Activated T-cell treated with anti-CD3 and anti-CD28 coated beads, Interleukin-2, amount 50 U/mL, for 72 hours (primary cell): ENCODE results near the gene CLUH. TPM values are rescaled to one million over a fixed set of nuclear protein-coding genes. Genes with fewer than 3 reads are reported as not detected.

Experiments used
- ATAC-seq, 2 donors: fragments of 150-1000 bp; cut with Tn5 transposase; replicated peaks in 1 of 2; 2 replicates each; pipeline ENCODE4 v1.10.0; 2021; ENCODE audit warnings: moderate library complexity in 2 of 2, mild to moderate bottlenecking in 1 of 2
- DNase-seq, 2 donors: peaks; one replicate each; pipeline ENCODE4 v3.0.0; 2021 to 2022; ENCODE audit warnings: mixed read lengths in 1 of 2
- H3K27ac Mint-ChIP-seq: one replicate; pipeline ENCODE4 v1.8.0; 2022; ENCODE audit warnings: mild to moderate bottlenecking, moderate library complexity, mixed read lengths
- H3K27me3 Mint-ChIP-seq: one replicate; pipeline ENCODE4 v1.8.0; 2022; ENCODE audit warnings: low read depth, mixed read lengths
- H3K36me3 Mint-ChIP-seq, 2 donors: one replicate each; pipeline ENCODE4 v1.8.0; 2022; ENCODE audit warnings: mixed read lengths in 2 of 2, mild to moderate bottlenecking in 1 of 2; ENCODE audit not compliant: insufficient read depth in 2 of 2
- H3K4me1 Mint-ChIP-seq: one replicate; pipeline ENCODE4 v1.8.0; 2022; ENCODE audit warnings: low read depth, mixed read lengths
- H3K4me3 Mint-ChIP-seq, 2 donors: one replicate each; pipeline ENCODE4 v1.8.0; 2022; ENCODE audit warnings: mild to moderate bottlenecking in 2 of 2, mixed read lengths in 2 of 2, moderate library complexity in 2 of 2
- H3K9me3 Mint-ChIP-seq, 2 donors: one replicate each; pipeline ENCODE4 v1.8.0; 2022; ENCODE audit warnings: mixed read lengths in 2 of 2
- total RNA-seq, 2 donors: library from RNA; stranded (reverse); gene quantifications; one replicate each; pipeline ENCODE4 v1.2.3, GENCODE V29; 2022

CLUH gene
- total RNA-seq, 2 donors from 2014 or later = 32.1 to 49.7 TPM

DNA sequence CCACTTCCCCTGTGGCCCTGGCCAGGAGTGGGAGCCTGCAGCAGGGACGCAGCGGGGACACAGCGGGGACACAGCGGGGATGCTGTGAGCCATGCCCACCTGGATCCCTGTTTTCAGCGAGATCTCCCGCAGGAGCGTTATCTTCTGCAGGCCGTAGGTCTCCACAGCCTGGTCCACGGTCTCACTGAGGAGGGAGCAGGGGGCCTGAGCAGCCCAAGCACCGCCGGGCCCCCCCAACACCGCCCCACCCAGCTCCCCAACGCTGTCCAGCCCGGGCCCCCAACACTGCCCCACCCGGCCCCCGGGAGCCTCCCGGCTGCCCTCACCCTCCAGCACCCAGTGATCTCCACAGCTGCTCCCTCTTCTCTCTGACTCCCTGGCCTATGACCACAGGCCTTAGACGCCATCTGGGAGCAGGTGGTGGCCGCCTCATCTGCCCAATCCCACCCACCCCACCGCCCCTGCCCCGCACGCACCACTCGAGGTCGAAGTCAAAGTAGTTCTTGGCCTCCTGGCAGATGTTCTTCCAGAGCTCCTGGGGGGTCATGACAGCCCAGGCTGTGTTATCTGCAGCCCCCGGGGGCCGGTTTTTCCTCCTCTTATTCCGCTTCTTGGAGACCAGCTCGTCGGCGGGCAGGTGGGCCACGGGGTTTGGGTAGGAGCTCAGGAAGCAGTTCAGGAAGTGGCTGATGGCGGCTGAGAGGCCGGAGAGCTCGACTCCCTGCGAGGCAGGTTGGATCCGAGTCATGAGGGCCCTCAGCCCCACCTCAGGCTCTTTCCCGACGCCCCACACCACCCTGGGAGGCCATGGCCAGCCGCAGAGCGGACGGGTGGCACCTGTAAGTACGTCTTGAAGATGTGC, 17.0 kb downstream of the CLUH start:
- no peak overlapping the region for H3K4me3 Mint-ChIP-seq

GRCh38 chr17:2693561-2694380, 17.8 kb downstream of the CLUH start:
- DNase-seq = no peak
- Mint-ChIP-seq H3K9me3 (no peaks in the 10 kb centered on the region), H3K27me3 (no peaks in the 10 kb centered on the region), H3K4me3 (no peak overlapping the region), H3K4me1 (no peaks in the 10 kb centered on the region), H3K36me3 (no peaks in the 10 kb centered on the region), H3K27ac (no peak overlapping the region)
- ATAC-seq = peak; percentile 10 to 11

More for the DNA sequence above, 17.0 kb downstream of the CLUH start:
- H3K27me3 Mint-ChIP-seq = no peaks in the 10 kb centered on the region
- H3K4me1 Mint-ChIP-seq = no peaks in the 10 kb centered on the region
- H3K27ac Mint-ChIP-seq = no peak overlapping the region
- H3K36me3 Mint-ChIP-seq = no peaks in the 10 kb centered on the region
- DNase-seq (no peak), ATAC-seq (no peak)
- H3K9me3 Mint-ChIP-seq = no peaks in the 10 kb centered on the region

GRCh38 chr17:2692781-2693135, 18.8 kb downstream of the CLUH start:
- peak in 1 of 2 donors; percentile 9 for ATAC-seq
- Mint-ChIP-seq H3K4me3 (no peak overlapping the region), H3K36me3 (no peaks in the 10 kb centered on the region), H3K27me3 (no peaks in the 10 kb centered on the region), H3K4me1 (no peaks in the 10 kb centered on the region), H3K9me3 (no peaks in the 10 kb centered on the region), H3K27ac (no peak overlapping the region)
- no peak for DNase-seq

GRCh38 chr17:2691965-2692780, 19.4 kb downstream of the CLUH start:
- Mint-ChIP-seq H3K27me3 (no peaks in the 10 kb centered on the region), H3K4me1 (no peaks in the 10 kb centered on the region)

DNA sequence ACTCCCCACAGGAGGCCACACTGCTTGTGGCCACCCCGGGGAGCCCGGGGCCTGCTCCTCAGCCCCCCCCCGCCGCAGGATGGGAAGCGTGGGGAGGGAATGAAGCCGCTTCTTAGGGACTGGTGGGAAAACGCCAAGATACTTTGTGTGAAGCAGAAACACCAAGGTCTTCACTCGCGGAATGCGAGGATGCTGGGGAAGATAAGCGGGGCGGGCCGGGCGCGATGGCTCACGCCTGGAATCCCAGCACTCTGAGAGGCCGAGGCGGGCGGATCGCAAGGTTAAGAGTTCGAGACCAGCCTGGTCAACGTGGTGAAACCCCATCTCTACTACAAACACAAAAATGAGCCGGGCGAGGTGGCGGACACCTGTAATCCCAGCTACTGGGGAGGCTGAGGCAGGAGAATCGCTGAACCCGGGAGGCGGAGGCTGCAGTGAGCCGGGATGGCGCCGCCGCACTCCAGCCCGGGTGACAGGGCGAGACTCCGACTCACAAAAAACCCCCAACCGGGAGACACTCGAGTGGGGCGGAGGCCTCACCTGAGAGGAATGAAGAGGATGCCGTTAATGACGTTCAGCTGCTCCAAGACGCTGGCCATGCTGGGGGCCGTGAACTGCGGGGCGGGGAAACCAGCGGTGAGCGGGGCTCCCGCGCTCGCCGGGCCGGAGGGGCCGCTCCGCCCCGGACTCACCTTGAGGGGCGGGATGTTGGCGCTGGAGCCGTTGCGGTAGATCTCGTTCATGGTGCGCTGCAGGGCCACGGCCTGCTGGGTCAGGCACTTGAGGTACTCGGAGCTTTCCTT, 20.3 kb downstream of the CLUH start:
- Mint-ChIP-seq H3K4me3 (no peak overlapping the region), H3K27me3 (no peaks in the 10 kb centered on the region), H3K27ac (no peak overlapping the region), H3K9me3 (no peaks in the 10 kb centered on the region), H3K36me3 (no peaks in the 10 kb centered on the region), H3K4me1 (no peaks in the 10 kb centered on the region)
- DNase-seq = no peak
- no peak for ATAC-seq

More at GRCh38 chr17:2691965-2692780, 19.4 kb downstream of the CLUH start:
- Mint-ChIP-seq H3K4me3 (no peak overlapping the region), H3K27ac (no peak overlapping the region), H3K36me3 (no peaks in the 10 kb centered on the region), H3K9me3 (no peaks in the 10 kb centered on the region)
- peak in 1 of 2 donors; percentile 4 for ATAC-seq
- no peak for DNase-seq

DNA sequence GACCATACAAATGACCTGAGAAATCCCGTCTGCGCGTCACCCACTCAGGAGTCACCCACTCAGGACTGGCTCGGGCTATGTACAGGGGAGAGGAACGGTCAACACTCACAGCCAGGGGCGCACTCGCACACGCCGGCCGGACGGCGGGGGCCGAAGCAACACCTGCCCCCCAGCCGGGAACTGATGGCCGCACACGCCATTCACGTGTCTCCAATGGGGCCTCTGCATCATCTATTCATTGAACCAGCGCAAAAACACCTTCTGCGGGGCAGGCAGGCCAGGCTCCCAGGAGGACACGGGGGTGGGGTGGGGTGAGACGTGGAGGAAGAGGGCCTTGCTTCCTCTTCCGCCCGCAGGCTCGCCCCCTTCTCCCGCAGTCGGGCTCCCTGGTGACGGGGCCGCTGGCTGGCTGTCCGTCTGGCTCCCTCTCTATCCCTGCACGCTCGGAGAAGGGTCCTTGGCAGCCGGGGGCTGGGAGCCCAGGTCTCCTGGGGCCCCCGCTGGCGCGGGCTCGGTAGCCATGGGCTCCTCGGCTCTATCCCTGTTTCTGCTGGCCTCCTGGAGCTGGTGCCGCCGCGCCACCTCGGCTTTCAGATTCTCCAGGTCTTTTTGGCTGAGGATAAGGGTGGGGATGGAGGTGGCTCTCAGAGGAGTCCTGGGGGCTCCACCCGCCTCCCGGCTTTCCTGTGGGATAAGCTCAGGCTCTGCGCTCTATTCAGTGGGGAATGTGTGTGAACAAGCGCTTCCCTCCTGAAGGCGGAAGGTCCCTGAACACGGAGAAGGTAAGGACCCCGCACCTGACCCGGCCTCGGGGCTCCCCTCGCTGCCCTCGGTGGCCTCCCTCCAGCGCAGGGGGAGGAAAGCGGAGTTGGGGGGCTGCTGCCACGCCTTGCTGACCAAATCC, 21.1 kb downstream of the CLUH start:
- H3K4me1 Mint-ChIP-seq = no peaks in the 10 kb centered on the region
- ATAC-seq (no peak), DNase-seq (no peak)
- H3K27ac Mint-ChIP-seq = peak overlapping the region; percentile 38
- no peaks in the 10 kb centered on the region for H3K9me3 Mint-ChIP-seq
- H3K36me3 Mint-ChIP-seq = no peaks in the 10 kb centered on the region
- no peak overlapping the region for H3K4me3 Mint-ChIP-seq
- H3K27me3 Mint-ChIP-seq = no peaks in the 10 kb centered on the region

GRCh38 chr17:2689411-2690164, 22.0 kb downstream of the CLUH start:
- Mint-ChIP-seq H3K27ac (peak overlapping the region; percentile 58), H3K4me1 (no peaks in the 10 kb centered on the region), H3K4me3 (no peak overlapping the region), H3K36me3 (no peaks in the 10 kb centered on the region), H3K9me3 (no peaks in the 10 kb centered on the region), H3K27me3 (no peaks in the 10 kb centered on the region)
- DNase-seq (no peak), ATAC-seq (peak in 1 of 2 donors; percentile 14)

DNA sequence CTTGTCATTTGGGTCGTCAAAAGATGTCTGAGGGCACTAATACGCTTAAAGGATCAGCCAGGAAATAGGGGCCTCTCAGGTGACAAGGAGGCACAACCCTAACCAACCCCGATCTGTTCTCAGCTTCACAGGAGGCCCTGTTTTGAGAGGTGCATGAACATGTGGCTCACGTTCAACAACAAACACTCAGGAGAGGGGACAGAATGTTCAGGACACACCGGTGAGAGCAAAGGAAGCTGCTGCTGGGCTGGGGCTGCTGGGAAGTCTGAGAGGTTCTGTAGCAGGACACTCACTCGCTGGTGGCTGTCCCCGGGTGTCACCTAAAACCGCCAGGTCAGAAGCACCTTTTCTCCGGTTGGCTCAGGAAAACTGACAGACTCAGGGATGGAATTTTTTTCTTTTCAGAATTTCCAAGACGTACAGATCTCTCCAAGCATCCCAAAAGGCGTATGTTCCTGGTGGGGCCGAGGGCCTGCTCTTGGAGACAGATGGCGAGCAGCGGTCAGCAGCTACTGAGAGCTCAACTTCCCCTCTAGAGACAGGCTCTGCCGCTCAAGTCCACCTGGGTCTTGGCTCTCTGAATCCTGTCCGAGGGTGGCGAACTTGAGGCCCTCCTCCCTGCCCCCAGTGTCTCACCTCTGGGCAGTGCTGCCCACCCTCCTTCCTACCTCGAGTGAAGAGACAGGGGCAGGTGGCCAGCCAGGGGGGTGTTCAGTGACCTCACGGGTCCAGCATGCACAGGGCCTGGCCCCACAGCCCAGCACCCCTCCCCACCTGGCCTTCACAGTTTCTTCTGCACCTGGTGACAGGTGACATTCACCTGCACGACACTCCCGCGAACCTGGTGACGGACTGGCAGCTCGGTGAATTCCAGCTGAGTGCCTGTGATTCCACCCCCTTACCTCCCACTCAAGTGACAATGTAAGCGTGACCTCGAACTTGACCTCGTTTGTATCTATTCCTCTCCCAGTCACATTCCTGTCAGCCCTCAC, 22.9 kb downstream of the CLUH start:
- no peak for DNase-seq
- ATAC-seq = no peak
- H3K9me3 Mint-ChIP-seq = no peaks in the 10 kb centered on the region
- H3K36me3 Mint-ChIP-seq = no peaks in the 10 kb centered on the region
- no peak overlapping the region for H3K4me3 Mint-ChIP-seq
- H3K4me1 Mint-ChIP-seq = no peaks in the 10 kb centered on the region
- H3K27me3 Mint-ChIP-seq = no peaks in the 10 kb centered on the region
- H3K27ac Mint-ChIP-seq = peak overlapping the region; percentile 58

- no peaks in the 10 kb centered on the region for H3K4me1 Mint-ChIP-seq
- H3K4me3 Mint-ChIP-seq = no peak overlapping the region
- DNase-seq (no peak), ATAC-seq (no peak)
- peak overlapping the region; percentile 65 for H3K27ac Mint-ChIP-seq
- H3K9me3 Mint-ChIP-seq = no peaks in the 10 kb centered on the region
- peaks cover 0 to 5% of the 10 kb centered on the region in 2 donors for H3K36me3 Mint-ChIP-seq
- H3K27me3 Mint-ChIP-seq = no peaks in the 10 kb centered on the region
Measured at GRCh38 chr17:2687074-2687418, 24.5 kb downstream of the CLUH start.

GRCh38 chr17:2685696-2686095, 25.9 kb downstream of the CLUH start:
- H3K4me3 Mint-ChIP-seq = no peak overlapping the region

More at GRCh38 chr17:2685696-2686095, 25.9 kb downstream of the CLUH start:
- Mint-ChIP-seq H3K4me1 (no peaks in the 10 kb centered on the region), H3K27ac (peak overlapping the region; percentile 54), H3K27me3 (no peaks in the 10 kb centered on the region), H3K9me3 (no peaks in the 10 kb centered on the region), H3K36me3 (peaks cover 0 to 5% of the 10 kb centered on the region in 2 donors)
- ATAC-seq (no peak), DNase-seq (no peak)
